CD4-positive, alpha-beta memory T cell (primary cell): Measurements from ENCODE around the gene OPCML. TPM values are rescaled to one million over a fixed set of nuclear protein-coding genes. Genes with fewer than 3 reads are reported as not detected.

ENCODE experiments used
- CTCF ChIA-PET: fragments of 350-600 bp; sonication (Branson Sonifier 250); formaldehyde crosslinking; loops from one replicate; lab custom pipeline; 2021; ENCODE audit warnings: inconsistent platforms; ENCODE audit not compliant: partially characterized antibody; lab: Charles Lee
- POLR2A ChIA-PET: fragments of 350-600 bp; sonication (Branson Sonifier 250); formaldehyde crosslinking; loops from one replicate; lab custom pipeline; 2021; ENCODE audit not compliant: partially characterized antibody; lab: Charles Lee
- DNase-seq, 5 donors: peaks; one replicate each; pipeline versions ENCODE4 v3.0.0 to v3.0.0-alpha.2; 2020 to 2022; ENCODE audit warnings: mixed read lengths in 1 of 5
- H3K27ac ChIP-seq: one replicate; pipeline ENCODE4 v1.7.0; 2013; ENCODE audit warnings: low read depth, low read length
- H3K27me3 ChIP-seq: 2 replicates; pipeline ENCODE4 v1.7.0; 2013; ENCODE audit warnings: mild to moderate bottlenecking, low read length, moderate library complexity; ENCODE audit not compliant: insufficient read depth
- H3K36me3 ChIP-seq: 2 replicates; pipeline ENCODE4 v1.7.0; 2013; ENCODE audit warnings: mild to moderate bottlenecking, low read length, moderate library complexity; ENCODE audit not compliant: insufficient read depth
- H3K4me1 ChIP-seq: 2 replicates; pipeline ENCODE4 v1.7.0; 2013; ENCODE audit warnings: mild to moderate bottlenecking, low read length, moderate library complexity; ENCODE audit not compliant: insufficient read depth
- H3K4me3 ChIP-seq, 2 donors: one replicate each; pipeline ENCODE4 v1.7.0; 2013; ENCODE audit warnings: low read length in 2 of 2, mild to moderate bottlenecking in 1 of 2
- H3K9me3 ChIP-seq, 2 donors: one replicate each; pipeline ENCODE4 v1.7.0; 2013; ENCODE audit warnings: low read length in 2 of 2, control low read depth in 1 of 2; ENCODE audit not compliant: control insufficient read depth in 1 of 2
- H3K27ac Mint-ChIP-seq, 7 donors: one replicate each; pipeline ENCODE4 v1.8.0; 2020 to 2021; ENCODE audit warnings: mixed read lengths in 7 of 7, mild to moderate bottlenecking in 6 of 7, inconsistent platforms in 3 of 7, moderate library complexity in 3 of 7
- H3K27me3 Mint-ChIP-seq, 2 donors: one replicate each; pipeline ENCODE4 v1.8.0; 2020 to 2021; ENCODE audit warnings: mixed read lengths in 2 of 2
- H3K36me3 Mint-ChIP-seq, 2 donors: one replicate each; pipeline ENCODE4 v1.8.0; 2020 to 2021; ENCODE audit warnings: mixed read lengths in 2 of 2, inconsistent platforms in 1 of 2, mild to moderate bottlenecking in 1 of 2
- H3K4me1 Mint-ChIP-seq, 4 donors: one replicate each; pipeline ENCODE4 v1.8.0; 2020 to 2021; ENCODE audit warnings: mixed read lengths in 4 of 4, mild to moderate bottlenecking in 1 of 4
- H3K4me3 Mint-ChIP-seq, 8 donors: one replicate each; pipeline ENCODE4 v1.8.0; 2020 to 2021; ENCODE audit warnings: mixed read lengths in 8 of 8, mild to moderate bottlenecking in 7 of 8, moderate library complexity in 6 of 8, inconsistent platforms in 3 of 8
- H3K9me3 Mint-ChIP-seq, 8 donors: one replicate each; pipeline ENCODE4 v1.8.0; 2020 to 2021; ENCODE audit warnings: mixed read lengths in 8 of 8, mild to moderate bottlenecking in 5 of 8, inconsistent platforms in 3 of 8, moderate library complexity in 1 of 8
- intact Hi-C: fragments of 100-400 bp; cut with micrococcal nuclease; formaldehyde crosslinking; loops from one replicate; pipeline ENCODE4 v1.15.1; 2023
- polyA plus RNA-seq, 2 donors: library from polyadenylated mRNA; unstranded; fragments of 300-500 nt; fragmentation: Illumina TruSeq; gene quantifications; one replicate each; pipeline ENCODE4 v1.2.3, GENCODE V29; 2021
- total RNA-seq, 2 experiments: library from RNA; stranded (reverse); gene quantifications; one replicate each; pipeline ENCODE4 v1.2.3, GENCODE V29; 2021

Gene OPCML
- total and polyA plus RNA-seq, 4 experiments from 2014 or later: not detected

- Histone ChIP-seq H3K36me3 (no peaks in the 10 kb centered on the region), H3K27me3 (no peaks in the 10 kb centered on the region), H3K4me1 (no peaks in the 10 kb centered on the region), H3K27ac (no peak overlapping the region), H3K4me3 (no peak overlapping the region), H3K9me3 (no peaks in the 10 kb centered on the region)
- no peak overlapping the region for H3K4me3 Mint-ChIP-seq
- intact Hi-C loops: no loop called here
- ChIA-PET CTCF (no interaction called here), POLR2A (no interaction called here)
- DNase-seq: no peak
- H3K27me3 Mint-ChIP-seq: peaks cover 1 to 7% of the 10 kb centered on the region in 2 donors
- no peaks in the 10 kb centered on the region for H3K4me1 Mint-ChIP-seq
- no peaks in the 10 kb centered on the region for H3K36me3 Mint-ChIP-seq
- peaks cover 0 to 6% (median 0%) of the 10 kb centered on the region in 8 donors for H3K9me3 Mint-ChIP-seq
- no peak overlapping the region for H3K27ac Mint-ChIP-seq
Observed at GRCh38 chr11:133215596-133216230, 316.6 kb downstream of the OPCML start.

- intact Hi-C loops: no loop called here
- DNase-seq: no peak
- Mint-ChIP-seq H3K4me1 (no peaks in the 10 kb centered on the region), H3K27ac (no peak overlapping the region), H3K9me3 (peaks cover 0 to 6% (median 0%) of the 10 kb centered on the region in 8 donors), H3K36me3 (no peaks in the 10 kb centered on the region), H3K4me3 (no peak overlapping the region), H3K27me3 (peaks cover 1 to 7% of the 10 kb centered on the region in 2 donors)
- ChIA-PET POLR2A (no interaction called here), CTCF (no interaction called here)
- Histone ChIP-seq H3K9me3 (no peaks in the 10 kb centered on the region), H3K4me1 (no peaks in the 10 kb centered on the region), H3K27ac (no peak overlapping the region), H3K27me3 (no peaks in the 10 kb centered on the region), H3K36me3 (no peaks in the 10 kb centered on the region), H3K4me3 (no peak overlapping the region)
Observed at GRCh38 chr11:133214646-133215045, 317.7 kb downstream of the OPCML start.

DNA sequence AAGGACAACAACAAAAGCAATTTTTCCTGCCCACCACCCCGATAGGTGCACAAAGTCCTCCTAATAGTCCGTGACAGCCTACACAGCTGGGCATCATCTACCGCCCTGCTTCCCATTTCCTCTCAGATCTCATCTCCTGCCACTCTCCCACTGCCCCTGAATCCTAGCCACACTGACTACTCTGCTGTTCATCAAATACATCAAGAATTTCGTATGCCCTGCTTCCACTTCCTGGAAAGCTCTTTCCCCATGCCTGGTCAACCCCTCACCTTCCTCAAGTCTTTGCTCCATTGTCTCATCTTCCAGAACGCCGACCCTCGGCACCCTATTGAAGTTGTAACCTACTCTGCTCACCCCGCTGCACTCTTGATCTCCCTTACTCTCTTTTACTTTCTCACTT lies 320.1 kb downstream of the OPCML start:
- H3K27ac Mint-ChIP-seq: no peak overlapping the region
- no peak for DNase-seq
- intact Hi-C loops: no loop called here
- no peaks in the 10 kb centered on the region for H3K4me1 Mint-ChIP-seq
- Histone ChIP-seq H3K27me3 (no peaks in the 10 kb centered on the region), H3K4me3 (no peak overlapping the region), H3K36me3 (no peaks in the 10 kb centered on the region), H3K4me1 (no peaks in the 10 kb centered on the region), H3K27ac (no peak overlapping the region), H3K9me3 (no peaks in the 10 kb centered on the region)
- ChIA-PET CTCF (no interaction called here), POLR2A (no interaction called here)
- peaks cover 0 to 7% (median 0%) of the 10 kb centered on the region in 8 donors for H3K9me3 Mint-ChIP-seq
- H3K27me3 Mint-ChIP-seq: peaks cover 0 to 5% of the 10 kb centered on the region in 2 donors
- no peak overlapping the region for H3K4me3 Mint-ChIP-seq
- no peaks in the 10 kb centered on the region for H3K36me3 Mint-ChIP-seq

DNA sequence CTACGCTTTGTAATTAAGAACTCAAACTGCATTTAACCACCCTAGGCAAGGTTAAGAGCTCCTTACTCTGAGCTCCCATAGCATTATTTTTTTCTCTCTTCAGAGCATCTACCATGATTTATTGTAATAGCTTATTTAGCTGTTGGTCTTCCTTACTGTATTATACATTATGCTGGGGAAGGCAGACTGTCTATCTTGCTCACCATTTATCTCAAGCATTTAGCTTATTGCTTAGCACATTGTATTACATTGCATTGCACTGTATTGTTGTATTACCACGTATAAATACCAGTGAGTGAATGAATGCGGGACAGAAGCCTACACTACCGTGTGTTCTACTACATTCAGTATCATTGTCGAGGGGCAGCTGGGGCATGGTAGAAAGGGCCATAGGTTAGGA lies 324.3 kb downstream of the OPCML start:
- Mint-ChIP-seq H3K27me3 (no peaks in the 10 kb centered on the region), H3K36me3 (no peaks in the 10 kb centered on the region), H3K27ac (no peak overlapping the region), H3K9me3 (peaks cover 0 to 9% (median 0%) of the 10 kb centered on the region in 8 donors), H3K4me3 (no peak overlapping the region), H3K4me1 (no peaks in the 10 kb centered on the region)
- intact Hi-C loops: no loop called here
- ChIA-PET CTCF (no interaction called here), POLR2A (no interaction called here)
- Histone ChIP-seq H3K9me3 (no peaks in the 10 kb centered on the region), H3K27me3 (no peaks in the 10 kb centered on the region), H3K36me3 (no peaks in the 10 kb centered on the region), H3K4me3 (no peak overlapping the region), H3K4me1 (no peaks in the 10 kb centered on the region), H3K27ac (no peak overlapping the region)
- DNase-seq: no peak

DNA sequence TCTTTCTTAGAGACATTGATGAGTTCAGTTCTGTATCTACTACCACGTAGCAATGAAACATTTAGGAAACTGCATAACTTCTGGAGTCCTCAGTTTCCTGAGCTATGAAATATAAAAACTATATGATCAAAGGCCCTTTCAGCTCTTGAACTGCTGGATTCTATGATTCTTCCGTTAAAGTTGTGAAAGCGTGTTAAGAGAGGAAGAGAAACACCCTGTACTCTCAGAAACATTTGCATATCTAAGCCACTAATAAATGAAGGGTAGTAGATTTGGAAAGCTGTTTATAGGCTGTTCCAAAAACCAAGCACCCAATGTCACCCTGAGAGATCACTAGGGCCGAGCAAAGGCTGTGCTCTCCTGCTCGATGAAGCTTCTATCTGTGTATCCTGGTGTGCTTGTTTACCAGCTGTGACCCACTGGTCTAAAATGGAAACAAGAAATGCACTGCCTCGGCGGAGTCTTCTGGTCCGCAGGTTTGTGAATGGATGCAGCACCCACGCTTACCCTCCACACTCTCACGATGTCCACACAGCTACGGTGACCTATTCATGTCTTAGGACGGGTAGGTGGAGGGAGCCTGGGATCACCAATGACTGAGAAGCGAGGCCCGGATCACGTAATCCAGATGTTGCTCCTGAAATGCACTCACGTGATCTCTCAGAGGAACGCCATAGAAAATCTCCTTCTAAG lies 325.8 kb downstream of the OPCML start:
- Mint-ChIP-seq H3K27ac (no peak overlapping the region), H3K36me3 (no peaks in the 10 kb centered on the region), H3K9me3 (peaks cover 0 to 7% (median 0%) of the 10 kb centered on the region in 8 donors), H3K4me1 (no peaks in the 10 kb centered on the region), H3K4me3 (no peak overlapping the region), H3K27me3 (no peaks in the 10 kb centered on the region)
- ChIA-PET CTCF (no interaction called here), POLR2A (no interaction called here)
- H3K27ac ChIP-seq: no peak overlapping the region
- H3K27me3 ChIP-seq: no peaks in the 10 kb centered on the region
- H3K36me3 ChIP-seq: no peaks in the 10 kb centered on the region
- H3K9me3 ChIP-seq: no peaks in the 10 kb centered on the region
- H3K4me3 ChIP-seq: no peak overlapping the region
- no peaks in the 10 kb centered on the region for H3K4me1 ChIP-seq
- intact Hi-C loops: no loop called here
- DNase-seq: no peak

GRCh38 chr11:133204158-133204557 lies 328.1 kb downstream of the OPCML start:
- Histone ChIP-seq H3K4me1 (no peaks in the 10 kb centered on the region), H3K27ac (no peak overlapping the region), H3K4me3 (no peak overlapping the region), H3K9me3 (no peaks in the 10 kb centered on the region), H3K27me3 (no peaks in the 10 kb centered on the region), H3K36me3 (no peaks in the 10 kb centered on the region)
- Mint-ChIP-seq H3K36me3 (no peaks in the 10 kb centered on the region), H3K4me1 (no peaks in the 10 kb centered on the region), H3K4me3 (no peak overlapping the region), H3K27me3 (no peaks in the 10 kb centered on the region), H3K9me3 (peaks cover 0 to 7% (median 0%) of the 10 kb centered on the region in 8 donors), H3K27ac (no peak overlapping the region)
- DNase-seq: no peak
- intact Hi-C loops: no loop called here
- POLR2A ChIA-PET: no interaction called here
- CTCF ChIA-PET: no interaction called here

DNA sequence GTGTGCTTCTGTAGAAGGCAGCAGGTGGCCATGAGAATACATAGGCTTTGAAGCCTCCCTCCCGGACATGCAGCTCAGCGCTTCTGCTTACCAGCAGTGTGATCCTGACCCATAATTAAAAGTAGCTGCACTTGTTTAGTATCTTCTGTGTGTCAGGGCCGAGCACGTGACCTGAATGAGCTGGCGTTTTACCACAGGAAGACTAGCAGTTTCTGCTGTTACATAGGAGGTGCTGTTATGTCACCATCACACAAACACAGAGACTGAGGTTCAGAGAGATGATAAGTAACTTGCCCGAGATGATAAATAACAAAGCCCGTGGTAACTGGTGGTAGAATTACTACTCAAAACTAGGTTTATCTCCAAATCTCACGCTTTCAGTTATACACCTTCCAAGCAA lies 329.5 kb downstream of the OPCML start:
- no peaks in the 10 kb centered on the region for H3K4me1 Mint-ChIP-seq

More for the DNA sequence above, 329.5 kb downstream of the OPCML start:
- intact Hi-C loops: no loop called here
- no peaks in the 10 kb centered on the region for H3K27me3 ChIP-seq
- ChIA-PET CTCF (no interaction called here), POLR2A (no interaction called here)
- Mint-ChIP-seq H3K27me3 (no peaks in the 10 kb centered on the region), H3K4me3 (no peak overlapping the region), H3K27ac (no peak overlapping the region), H3K36me3 (no peaks in the 10 kb centered on the region), H3K9me3 (peaks cover 0 to 4% (median under 1%) of the 10 kb centered on the region in 8 donors)
- H3K4me3 ChIP-seq: no peak overlapping the region
- H3K4me1 ChIP-seq: no peaks in the 10 kb centered on the region
- no peak overlapping the region for H3K27ac ChIP-seq
- H3K9me3 ChIP-seq: no peaks in the 10 kb centered on the region
- DNase-seq: no peak
- H3K36me3 ChIP-seq: no peaks in the 10 kb centered on the region
